Cardiac fibroblast (primary cell): ENCODE measurements around the gene DLEC1.
"Not testable (repeated sequence)": the region's sequence is repeated elsewhere in the genome, so short reads cannot be mapped to it uniquely, and the experiment has no call there.

ENCODE experiments used
- DNase-seq, 2 donors: peaks; one replicate each; pipeline versions ENCODE4 v3.0.0 to v3.0.0-alpha.2; 2010; ENCODE audit warnings: low read depth in 2 of 2
- H3K4me3 ChIP-seq, 2 donors: replicated peaks in 1 of 2; 1 replicate in 1 of 2; 2 replicates in 1 of 2; pipeline ENCODE4 v1.5.1; 2011; ENCODE audit warnings: low read depth in 2 of 2, low read length in 2 of 2, mild to moderate bottlenecking in 2 of 2, moderate library complexity in 1 of 2
- CTCF ChIP-seq: IDR thresholded peaks from one replicate; pipeline ENCODE4 v1.5.1; 2011; ENCODE audit warnings: low read depth, mild to moderate bottlenecking, low read length, inconsistent platforms

Gene DLEC1

GRCh38 chr3:38031022-38031994 lies 7.7 kb upstream of the DLEC1 start:
- no peak for TF ChIP-seq CTCF
- DNase-seq, result peak; percentile 28 to 54
- no peak overlapping the region for H3K4me3 ChIP-seq

DNA sequence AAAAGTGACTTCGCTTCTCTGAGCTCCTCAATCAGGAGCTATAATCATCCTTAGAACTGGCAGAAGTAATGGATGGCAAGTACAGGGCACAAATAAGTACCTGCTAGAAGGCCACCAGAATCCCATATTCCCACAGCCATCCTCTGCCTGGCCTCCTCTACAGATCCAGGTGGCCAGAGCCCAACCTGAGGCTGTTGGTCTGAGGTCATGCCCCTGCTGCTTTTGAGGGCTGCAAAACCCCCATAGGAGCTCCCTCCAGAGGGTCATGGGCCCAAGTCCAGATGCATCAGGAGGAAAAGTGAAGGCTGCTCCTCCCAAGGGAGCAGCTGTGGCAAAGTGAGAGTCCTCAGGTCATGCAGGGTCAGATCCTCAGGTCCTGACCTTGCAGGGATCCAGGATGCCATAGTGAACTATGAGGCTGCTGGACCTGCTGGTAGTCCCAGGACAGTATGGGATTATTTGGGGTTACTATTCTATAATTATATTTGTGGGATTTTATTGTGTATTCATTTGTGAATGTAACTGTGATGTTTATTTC lies 6.6 kb upstream of the DLEC1 start:
- DNase-seq, result no peak
- no peak for TF ChIP-seq CTCF
- H3K4me3 ChIP-seq, result no peak overlapping the region

DNA sequence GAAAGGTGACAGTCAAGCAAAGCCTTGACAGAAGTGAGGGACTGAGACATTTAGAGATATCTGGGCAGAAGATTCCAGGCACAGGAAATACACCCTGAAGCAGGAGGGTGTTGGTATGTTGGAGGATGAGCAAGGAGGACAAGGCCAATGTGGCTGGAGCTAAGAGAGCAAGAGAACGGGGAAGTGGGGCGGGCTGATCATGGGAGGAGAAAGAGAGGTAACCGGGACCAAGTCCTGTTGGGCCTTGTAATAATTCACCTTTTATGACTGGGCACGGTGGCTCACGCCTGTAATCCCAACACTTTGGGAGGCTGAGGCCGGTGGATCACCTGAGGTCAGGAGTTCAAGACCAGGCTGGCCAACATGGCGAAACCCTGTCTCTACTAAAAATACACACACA lies 5.4 kb upstream of the DLEC1 start:
- DNase-seq, result not testable (repeated sequence)

GRCh38 chr3:38034335-38034734 lies 4.7 kb upstream of the DLEC1 start:
- DNase-seq, H3K4me3 ChIP-seq: not testable (repeated sequence)

More for the DNA sequence above, 5.4 kb upstream of the DLEC1 start:
- not testable (repeated sequence) for H3K4me3 ChIP-seq

- DNase-seq, result no peak
- TF ChIP-seq CTCF, result no peak
Observed at GRCh38 chr3:38036286-38036685, 2.7 kb upstream of the DLEC1 start.

DNA sequence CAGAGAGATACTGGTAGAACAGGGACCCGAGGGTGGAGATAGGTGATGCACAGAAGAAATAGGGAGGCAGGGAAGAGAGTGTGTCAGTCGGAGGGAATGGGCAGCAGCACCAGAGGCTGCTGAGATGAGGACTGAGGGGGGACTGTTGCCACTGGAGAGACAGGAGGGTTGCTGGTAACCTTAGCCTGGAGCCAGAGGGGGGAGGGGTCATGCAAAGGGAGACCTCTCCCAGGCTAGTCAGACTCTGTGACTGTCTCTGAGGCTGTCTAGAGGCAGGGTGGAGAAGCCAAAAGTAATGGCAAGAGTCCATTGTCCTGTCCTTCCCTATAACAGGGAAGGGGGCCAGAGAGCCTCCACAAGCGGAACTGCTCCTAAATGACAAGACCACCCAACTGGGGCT lies 2.1 kb upstream of the DLEC1 start:
- no peak overlapping the region for H3K4me3 ChIP-seq
- DNase-seq, result no peak
- no peak for TF ChIP-seq CTCF

More at GRCh38 chr3:38036286-38036685, 2.7 kb upstream of the DLEC1 start:
- no peak overlapping the region for H3K4me3 ChIP-seq

DNA sequence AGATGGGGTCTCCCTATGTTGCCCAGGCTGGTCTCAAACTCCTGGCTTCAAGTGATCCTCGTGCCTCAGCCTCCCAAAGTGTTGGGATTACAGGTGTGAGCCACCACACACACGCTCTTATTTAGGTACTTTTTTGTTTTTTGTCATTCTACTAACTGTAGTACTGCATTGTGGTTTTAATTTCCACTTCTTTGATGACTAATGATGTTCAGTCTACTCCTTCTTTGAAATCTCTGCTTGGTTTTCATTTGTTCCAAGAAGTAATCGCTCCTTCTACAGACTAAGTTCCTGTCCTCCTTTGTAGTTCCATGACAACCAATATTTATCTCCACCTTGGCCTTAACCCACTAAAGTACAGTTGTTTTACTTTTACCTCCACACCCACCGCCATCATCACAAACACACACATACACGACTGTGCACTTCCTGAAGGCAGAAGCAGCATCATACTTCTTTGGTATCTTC lies 529 bp upstream of the DLEC1 start:
- H3K4me3 ChIP-seq, result no peak overlapping the region
- no peak for TF ChIP-seq CTCF
- DNase-seq, result peak in 1 of 2 donors; percentile 15
